Middle frontal gyrus (tissue), 1 donor: ENCODE measurements around the gene SIGLEC12.

Experiments
- DNase-seq: peaks from one replicate; pipeline ENCODE4 v3.0.0-alpha.2; 2015; ENCODE audit warnings: low spot score; ENCODE audit errors: extremely low spot score

SIGLEC12 gene

DNA sequence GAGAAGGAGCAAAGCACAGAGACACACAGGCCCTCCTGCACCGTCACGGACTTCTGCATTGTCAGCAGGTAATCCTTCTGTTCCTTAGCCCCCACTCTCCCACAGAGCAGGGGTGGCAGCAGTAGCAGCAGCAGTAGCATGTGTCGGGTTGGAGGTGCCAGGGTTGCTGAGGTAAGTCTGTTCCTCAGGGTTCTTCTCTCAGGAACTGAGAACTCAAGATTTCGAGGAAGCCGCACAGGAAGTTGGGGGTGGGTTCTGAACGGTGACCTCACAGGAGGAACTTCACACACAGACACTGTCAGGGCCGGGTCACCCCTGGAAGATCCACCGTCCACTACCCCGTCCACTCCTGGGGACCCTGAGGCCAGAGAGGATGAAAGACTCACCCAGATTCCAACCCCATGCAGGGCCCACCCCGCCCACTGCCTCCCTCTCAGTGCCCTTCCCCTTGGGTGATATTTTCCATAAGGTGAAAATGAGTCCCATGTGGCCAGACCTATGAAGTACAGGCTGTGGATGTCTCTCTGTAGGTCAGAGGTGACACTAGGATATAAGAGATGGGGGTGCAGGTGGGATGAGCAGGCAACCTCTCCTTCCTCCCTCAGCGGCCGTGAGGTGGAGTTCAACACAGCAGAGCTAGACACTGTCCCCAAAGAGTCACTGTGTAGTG, at the start of gene SIGLEC12:
Gene SIGLEC12, minus strand, starts transcription at position 207 of the 670 bp plus-strand sequence. Its CDS starts 67 bp downstream, at position 140.
- no peak for DNase-seq

DNA sequence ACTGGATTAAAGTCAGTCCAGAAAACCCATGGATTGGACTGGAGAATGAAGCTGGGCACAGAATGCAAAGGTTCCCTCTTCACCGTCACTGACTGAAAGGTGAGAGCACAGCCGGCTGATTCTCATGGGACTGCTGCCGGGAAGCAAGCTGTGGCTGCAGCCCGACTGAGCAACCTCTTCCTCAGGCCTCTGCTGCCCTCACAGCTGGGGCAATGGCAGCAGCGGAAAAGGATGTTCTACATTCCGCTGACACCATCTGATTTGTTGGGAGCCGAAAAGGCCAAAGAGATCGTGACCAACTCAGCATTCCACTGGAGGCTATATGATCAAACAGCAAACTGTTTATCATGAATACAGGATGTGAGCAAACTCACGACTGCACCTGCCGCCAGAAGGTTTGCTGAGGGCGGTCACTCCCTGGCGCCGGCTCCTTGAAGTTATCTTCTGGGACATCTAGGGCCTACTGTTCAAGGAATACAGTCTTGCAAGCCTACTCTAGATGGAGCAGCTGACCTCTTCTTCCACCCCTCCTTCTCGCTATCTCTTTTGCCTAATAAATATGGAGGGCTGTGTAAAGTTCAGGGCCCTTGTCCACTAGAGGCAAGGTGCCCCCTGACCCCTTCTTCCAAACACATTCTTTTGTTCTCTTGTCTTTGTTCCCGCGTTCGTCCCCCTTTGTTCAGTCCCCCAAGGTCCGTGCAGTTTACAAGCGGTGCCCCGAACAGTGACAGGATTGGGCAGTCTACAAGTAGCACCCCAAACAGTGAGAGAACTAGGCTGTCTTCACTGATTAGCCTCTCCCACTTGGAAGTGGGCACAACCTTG, 49.5 kb upstream of the SIGLEC12 start:
- no peak for DNase-seq

DNA sequence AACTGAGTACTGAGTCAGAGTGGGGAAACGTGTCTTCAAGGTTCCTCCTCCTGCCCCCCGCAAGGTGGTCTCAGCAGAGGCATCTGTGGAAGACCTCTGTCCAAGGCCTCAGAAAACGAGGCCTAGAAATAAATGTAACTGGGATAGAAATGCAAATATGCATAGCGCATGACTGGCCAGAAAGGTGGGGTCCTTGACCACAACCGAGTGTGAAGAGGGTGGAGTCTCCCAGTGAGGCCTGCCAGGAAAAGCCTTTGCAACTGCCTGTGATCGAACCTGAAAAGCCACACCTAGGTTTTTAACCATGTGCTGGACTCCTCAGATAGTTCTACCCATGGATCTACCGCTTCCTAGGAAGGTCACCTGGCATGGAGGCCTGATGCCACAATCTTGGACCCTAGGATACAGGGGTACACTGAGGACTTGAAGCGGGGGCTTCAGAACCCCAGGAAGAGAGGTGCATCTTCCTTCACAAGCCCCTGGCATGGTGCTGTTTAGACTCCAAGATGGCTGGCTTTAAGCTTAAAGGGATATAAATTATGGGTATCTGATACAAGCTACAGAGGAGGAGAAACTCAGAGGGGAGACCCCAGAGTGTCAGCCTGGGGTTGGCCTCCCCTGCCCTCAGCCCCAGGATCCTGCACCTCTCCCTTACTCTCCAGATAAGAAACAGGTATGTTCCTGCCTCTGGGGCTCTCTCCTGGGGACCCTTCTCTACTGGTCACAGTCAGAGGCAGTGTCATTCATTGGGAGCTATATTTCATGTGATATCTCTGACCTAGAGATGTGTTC, 48.1 kb upstream of the SIGLEC12 start:
- DNase-seq, result no peak

DNA sequence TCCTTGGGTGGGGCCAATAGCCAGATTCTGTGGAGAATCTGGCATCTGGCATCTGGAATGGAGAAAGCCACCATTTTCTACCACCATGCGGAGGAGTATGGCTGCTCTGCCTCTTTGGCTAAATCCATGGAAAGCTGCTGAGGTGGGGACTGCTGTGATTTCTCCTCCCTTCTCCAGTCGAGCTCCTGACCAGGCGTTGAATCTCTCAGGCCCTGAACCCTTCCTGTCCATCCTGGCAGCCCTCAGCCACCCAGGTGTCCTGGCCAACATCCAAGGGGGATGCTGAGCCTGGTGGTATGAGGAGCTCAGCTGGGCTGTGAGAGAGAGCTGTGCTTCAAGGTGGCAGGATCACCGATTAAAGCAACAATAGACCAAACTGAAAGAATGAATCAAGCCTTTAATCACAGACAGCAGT, 47.3 kb upstream of the SIGLEC12 start:
- DNase-seq, result no peak

DNA sequence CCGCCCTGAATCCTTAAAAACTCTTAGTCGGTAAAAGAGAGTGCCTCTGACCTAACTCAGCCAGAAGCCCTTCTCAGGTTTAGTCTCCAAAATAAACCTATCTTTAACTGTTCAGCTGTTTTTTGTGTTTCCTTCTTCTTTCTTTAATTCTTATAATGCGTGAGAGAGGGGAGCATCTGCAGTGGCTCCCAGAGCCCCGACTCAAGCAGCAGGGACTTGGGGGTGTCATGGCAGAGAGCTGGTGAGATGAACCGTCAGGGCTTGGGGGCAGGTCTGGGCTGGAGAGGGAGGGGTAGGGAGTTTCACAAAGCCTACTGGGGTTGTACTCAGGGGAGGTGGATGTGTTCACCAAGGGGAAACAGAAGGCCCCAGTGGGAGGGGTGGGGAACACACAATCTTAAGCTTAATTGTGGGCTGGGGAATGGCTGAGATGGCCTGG, 46.6 kb upstream of the SIGLEC12 start:
- no peak for DNase-seq

DNA sequence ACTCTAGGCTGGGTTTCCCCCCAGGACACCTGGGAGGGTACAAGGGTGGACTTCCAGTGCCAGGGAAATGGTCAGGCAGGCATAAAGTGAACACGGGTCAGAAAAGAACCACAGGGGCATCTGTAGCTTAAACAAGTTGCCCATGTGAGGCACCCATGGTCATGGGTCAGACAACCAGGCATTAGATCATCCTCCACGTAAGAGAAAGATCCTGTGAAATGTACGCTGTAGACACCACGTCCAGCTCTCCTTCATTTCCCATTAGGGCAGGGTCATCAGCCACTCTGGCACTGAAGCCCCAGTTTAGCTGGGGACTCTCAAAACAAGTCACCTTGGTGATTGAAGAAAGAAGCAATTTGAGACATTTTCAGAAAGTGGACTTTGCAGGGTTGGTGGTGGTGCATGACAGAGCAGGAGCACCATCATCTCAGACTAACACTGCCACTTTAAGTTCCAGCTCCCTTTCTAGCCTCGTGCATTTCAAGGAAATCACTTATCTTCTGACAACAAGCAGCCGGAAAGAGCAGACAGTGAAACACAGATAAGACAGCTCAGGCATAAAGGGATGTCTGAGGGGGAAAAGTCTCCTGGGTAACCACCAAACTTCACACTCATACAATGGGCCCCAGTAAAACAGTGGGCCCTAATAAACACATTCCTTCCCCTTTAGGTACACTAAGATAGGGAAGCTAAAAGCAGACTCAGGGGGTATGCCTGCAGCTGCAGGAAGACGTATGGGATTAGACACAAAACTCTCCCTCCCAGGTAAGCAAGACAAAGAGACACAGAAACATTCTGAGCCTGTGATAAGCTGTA, 46.0 kb upstream of the SIGLEC12 start:
- DNase-seq, result no peak

DNA sequence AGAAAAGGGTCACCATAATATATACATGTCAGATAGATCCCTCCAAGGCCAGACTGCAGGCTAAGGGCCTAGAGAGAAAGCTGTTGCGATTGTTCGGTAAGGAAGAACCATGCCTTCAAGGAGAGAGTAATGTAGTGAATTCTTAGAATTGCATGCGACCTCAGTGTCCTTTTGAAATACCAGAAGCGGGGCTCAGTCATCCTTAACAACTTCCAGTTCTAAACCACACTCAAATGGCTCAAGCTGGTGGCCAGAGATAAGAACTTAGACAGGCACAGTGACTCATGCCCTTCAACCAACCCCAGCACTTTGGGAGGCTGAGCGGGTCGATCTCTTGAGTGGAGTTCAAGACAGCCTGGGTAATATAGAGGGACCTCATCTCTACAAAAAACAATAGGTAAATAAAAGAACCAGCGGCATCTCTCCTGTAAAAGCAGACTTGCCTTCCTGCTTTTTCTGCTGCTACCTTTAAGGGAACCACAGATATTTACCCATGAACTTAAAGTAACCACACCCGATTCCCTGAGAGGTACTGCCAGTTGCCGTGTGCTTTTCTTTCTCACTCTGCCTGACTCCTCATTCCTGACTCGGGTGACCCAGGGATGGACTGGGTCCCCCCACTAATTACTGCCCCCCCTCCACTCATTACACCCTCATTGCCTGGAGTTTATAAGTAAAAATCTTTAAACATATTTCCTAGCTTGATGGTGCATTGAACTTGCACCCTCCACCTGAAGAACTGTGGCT, 45.2 kb upstream of the SIGLEC12 start:
- no peak for DNase-seq

DNA sequence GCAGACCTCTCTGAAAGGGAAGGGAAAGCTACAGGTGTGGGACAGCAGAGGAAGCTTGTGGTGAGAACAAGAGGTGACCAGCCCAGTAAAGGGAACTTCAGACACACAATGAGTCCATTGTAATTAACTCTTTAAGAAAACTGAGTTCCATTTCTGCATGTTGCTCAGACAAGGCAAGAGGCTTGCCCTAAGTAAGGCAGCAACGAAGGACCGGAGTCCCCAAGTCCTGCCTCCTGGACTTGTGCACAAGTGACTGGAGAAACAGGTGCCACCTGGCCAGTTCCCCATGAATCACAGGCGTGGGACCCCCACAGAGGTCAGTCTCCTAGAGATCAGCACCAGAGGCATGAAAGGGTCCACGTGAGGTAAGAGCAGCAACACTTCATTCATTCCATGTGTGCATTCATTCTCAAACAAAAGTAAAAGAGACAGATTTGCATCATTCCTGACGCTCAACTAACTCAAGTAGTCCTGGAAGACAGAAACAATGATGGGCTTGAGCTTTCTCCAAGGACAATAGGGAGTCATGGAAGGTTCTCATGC, 44.6 kb upstream of the SIGLEC12 start:
- no peak for DNase-seq

DNA sequence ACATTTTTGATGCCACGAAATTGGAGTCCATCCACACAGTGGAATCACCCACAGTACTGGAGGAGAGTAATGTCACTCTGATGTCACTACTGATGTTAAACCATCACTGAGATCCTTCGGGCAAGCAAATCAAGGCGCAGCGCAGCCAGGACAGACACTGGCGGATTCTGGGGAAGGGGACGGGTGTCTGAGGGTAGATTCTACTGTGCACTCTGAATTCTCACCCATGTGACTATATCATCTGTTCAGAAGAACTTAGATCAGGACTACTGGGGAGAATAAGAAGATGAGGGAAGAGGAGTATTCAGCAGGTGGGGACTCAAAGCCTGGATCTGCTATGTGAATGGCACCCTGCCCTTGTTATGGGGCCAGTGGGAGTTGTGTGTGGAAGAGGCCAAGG, 42.4 kb upstream of the SIGLEC12 start:
- no peak for DNase-seq

DNA sequence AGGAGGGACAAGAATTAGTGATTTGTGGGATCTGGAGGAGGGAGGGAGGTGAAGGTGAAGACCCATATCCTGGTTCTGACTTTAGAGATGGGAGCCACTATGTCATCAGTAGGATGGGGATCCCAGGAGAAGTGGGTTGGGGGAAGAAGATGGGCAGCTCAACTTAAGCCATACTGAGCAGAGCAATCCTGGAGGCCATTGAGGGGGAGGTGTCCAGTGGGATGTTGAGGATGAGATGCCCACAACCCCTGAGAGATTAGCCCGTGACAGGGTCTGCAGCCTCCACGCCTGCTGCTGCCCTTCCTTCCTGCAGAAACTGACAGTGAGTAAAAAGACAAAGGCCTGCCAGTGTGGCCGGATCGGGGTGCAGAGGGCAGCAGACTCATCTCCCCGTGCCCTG, 41.1 kb upstream of the SIGLEC12 start:
- no peak for DNase-seq

DNA sequence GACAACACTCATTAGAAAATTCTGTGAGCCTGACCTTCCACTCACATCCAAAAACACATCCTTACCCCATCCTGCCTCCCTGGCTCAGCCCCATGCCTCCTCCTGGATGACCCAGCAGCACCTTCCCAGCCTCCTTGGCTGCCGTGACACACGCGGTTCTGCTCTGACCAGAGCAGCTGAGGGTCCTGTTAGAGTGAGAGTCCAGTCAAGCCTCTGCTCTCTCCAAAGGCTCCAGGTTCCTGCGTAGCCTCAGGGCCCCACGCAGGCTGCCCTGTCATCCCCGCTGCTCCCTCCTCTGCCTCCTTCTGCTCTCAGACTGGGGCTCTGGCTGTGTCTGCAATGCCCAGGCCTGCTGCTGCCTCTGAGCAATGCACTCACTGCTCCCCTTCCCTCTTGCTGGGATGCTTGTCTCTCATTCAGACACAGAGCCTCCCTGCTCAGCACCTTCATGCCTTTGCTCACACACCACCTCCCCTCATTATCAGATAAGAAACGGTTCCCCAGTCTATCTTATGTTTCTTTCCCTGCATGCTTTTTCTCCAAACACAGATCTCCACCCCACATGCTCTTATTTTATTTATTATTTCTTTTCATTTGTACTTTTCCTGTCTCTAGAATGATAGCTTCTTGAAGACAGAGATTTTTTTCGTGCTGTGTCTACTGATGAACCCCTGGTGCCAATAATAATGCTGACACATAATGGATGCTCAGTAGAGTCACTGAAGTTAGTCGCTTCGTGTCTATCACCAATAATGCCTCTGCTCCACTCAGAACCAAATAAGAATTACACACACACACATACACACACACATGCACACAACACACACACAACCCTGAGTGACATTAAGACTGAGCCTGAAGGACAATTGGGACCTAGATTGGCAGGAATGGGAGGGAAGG, 40.1 kb upstream of the SIGLEC12 start:
- DNase-seq, result no peak

DNA sequence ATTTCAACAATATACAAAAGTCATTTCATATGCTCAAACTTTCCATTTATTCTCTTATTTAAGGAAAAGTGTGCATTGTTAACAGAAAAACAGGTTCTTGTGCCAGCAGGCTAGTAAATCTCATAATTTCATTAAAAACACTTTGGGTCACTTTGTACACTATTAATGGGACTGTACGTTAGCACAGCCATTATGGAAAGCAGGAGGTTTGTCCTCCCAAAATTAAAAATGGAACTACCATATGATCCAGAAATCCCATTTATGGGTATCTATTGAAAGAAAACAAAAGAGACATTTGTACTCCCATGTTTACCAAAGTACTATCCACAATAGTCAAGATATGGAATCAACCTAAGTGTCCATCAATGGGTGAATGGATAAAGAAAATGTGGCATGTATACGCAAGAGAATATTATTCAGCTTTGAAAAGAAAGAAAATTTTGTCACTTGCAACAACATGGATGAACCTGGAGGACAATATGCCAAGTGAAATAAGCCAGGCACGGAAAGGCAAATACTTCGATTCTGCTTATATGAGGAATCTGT, 38.3 kb upstream of the SIGLEC12 start:
- no peak for DNase-seq

DNA sequence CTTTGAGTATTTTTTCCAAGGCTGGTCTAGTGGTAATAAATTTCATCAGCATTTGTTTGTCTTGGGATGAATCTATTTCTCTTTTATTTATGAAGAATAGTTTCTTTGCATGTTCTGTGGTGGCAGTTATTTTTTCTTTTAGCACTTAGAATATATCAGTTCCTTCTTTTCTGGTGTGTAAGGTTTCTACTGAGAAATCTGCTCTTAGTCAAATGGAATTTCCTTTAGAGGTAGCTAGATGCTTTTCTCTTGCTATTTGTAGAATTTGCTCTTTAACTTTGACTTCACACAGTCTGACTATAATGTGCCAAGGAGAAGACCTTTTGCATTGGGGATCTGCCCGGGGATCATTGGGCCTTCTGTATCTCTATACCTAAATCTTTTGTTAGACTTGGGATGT, 33.9 kb upstream of the SIGLEC12 start:
- DNase-seq, result no peak

DNA sequence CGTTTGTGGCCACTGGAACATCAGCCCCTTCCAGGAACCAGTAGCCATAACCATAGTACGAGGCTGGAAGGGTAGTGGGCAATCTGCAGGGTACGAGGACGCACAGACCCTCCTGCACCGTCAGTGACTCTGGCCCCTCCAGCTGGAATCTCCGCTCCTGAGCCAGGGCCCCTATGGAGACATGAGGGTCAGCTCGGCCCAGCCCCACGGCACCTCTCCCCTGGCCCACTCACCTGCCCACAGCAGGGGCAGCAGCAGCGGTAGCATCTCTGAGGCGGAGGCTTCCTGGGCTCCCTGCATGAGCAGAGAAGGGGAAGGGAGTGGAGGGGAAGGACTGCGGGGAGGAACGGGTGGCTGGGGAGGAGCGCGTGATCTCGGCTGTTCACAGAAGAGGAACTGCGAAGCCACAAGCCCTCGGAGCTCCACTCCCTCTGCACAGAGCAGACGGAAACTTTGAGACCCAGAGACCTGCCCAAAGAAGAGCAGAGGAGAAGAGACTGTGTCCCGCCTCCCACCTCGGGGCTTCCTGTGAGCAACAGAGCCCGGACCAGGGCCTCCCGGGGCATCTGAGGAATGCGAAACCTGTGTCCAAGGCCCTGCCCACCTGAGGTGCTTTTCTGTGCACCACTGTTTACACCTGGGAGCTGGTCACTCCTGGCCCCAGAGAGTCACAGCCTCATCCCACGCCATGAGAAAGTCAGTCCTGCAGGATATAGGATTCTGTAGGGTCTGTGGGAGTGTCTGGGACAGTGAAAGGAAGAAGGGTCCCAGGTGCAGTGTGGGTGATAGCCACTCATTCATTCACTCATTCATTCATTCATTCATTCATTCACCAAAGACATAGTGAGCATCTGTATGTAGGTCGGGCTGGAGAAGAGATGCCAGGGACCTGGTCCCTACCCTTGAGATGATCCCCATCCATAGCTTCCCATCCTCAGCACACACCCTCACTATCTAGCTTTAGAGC, 30.0 kb upstream of the SIGLEC12 start, which contains the start of gene SIGLEC6:
Gene SIGLEC6, minus strand, starts transcription at position 322 of the 967 bp plus-strand sequence. Its CDS starts 22 bp downstream, at position 300.
- no peak for DNase-seq

DNA sequence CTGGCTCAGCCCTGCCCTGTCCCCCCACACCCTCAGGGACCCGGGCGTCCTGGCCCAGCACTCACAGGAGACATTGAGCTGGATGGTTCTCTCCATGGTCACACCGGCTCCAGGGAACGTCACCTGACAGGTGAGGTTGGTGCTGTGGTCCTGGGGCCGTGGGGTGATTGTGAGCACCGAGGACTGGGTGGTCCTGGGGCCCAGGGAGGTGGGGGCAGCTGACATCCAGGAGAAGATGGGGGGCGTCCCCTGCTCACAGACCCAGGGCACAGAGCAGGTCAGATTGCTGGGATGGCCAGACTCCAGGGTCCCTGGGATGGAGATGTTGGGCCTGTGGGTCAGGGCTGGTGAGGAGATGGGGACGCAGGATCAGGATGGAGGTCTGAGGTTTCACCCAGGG, 29.0 kb upstream of the SIGLEC12 start:
- no peak for DNase-seq

DNA sequence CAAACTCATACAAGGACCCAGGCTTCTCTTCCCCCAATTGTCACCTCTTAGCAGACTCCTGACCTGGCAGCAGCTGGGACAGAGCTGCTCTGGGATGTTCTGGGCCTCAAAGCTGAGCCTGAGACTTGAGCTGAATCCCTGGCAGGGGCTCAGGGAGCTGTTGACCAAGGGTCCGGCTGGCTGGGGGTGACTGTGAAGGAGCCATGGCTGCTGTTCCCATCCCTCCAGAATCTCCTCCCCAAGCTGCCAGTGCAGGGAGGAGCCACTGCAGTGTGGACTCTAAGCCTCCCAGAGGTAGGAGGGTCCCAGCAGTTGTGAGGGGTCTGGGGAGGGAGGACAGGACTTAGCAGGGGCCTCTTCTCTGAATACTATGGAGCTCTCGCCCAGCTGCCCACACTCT, 27.7 kb upstream of the SIGLEC12 start:
- no peak for DNase-seq

DNA sequence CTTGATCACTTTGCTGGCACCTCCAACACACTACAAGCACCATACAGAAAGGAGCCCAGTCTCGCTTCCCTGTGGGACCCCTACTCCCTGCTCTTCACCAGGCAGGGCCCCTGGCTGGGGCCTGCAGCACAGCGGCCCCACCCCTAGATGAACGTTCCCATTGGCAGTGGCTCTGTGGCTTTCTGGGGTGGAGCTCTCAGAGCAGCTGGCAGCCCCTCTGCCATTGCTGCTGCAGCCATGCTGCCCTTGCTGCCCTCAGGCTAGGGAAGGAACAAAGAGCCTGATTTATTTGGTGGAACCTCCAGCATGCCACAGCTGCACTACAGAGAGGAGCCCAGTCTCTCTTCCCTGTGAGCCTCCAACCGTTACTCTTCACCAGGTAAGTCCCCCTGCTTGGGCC, 24.1 kb upstream of the SIGLEC12 start:
- no peak for DNase-seq
